Aorta (tissue), 5 donors: ENCODE measurements around the gene ASTN2. TPM values are rescaled to one million over a fixed set of nuclear protein-coding genes. Genes with fewer than 3 reads are reported as not detected.

Source experiments
- ATAC-seq: fragments of 200-7000 bp; cut with Tn5 transposase; one replicate; pipeline ENCODE4 v1.9.1; 2022; ENCODE audit warnings: moderate library complexity; ENCODE audit not compliant: low FRiP score
- DNase-seq, 2 donors: peaks; one replicate each; pipeline ENCODE4 v3.0.0-alpha.2; 2020
- H3K27ac ChIP-seq, 2 donors: one replicate each; pipeline ENCODE4 v1.5.1; 2013; ENCODE audit warnings: low read length in 2 of 2, mild to moderate bottlenecking in 2 of 2, moderate library complexity in 2 of 2, control low read depth in 1 of 2, inconsistent platforms in 1 of 2, low read depth in 1 of 2
- H3K27me3 ChIP-seq, 2 donors: one replicate each; pipeline ENCODE4 v1.6.1; 2013; ENCODE audit warnings: control low read depth in 1 of 2, low read length in 1 of 2, mild to moderate bottlenecking in 1 of 2, moderate library complexity in 1 of 2; ENCODE audit not compliant: insufficient read depth in 2 of 2, control insufficient read depth in 1 of 2
- H3K36me3 ChIP-seq, 2 donors: one replicate each; pipeline ENCODE4 v1.6.1; 2013; ENCODE audit warnings: control low read depth in 1 of 2, low read length in 1 of 2, mild to moderate bottlenecking in 1 of 2; ENCODE audit not compliant: insufficient read depth in 2 of 2, control insufficient read depth in 1 of 2
- H3K4me1 ChIP-seq, 2 donors: one replicate each; pipeline ENCODE4 v1.6.1; 2013; ENCODE audit warnings: low read length in 2 of 2, control low read depth in 1 of 2, mild to moderate bottlenecking in 1 of 2, moderate library complexity in 1 of 2; ENCODE audit not compliant: insufficient read depth in 2 of 2, control insufficient read depth in 1 of 2
- H3K4me3 ChIP-seq, 2 donors: one replicate each; pipeline ENCODE4 v1.5.1; 2013; ENCODE audit warnings: low read length in 2 of 2, control low read depth in 1 of 2, mild to moderate bottlenecking in 1 of 2
- H3K9me3 ChIP-seq: one replicate; pipeline ENCODE4 v1.6.1; 2013; ENCODE audit warnings: mild to moderate bottlenecking, low read length; ENCODE audit not compliant: control insufficient read depth
- WGBS, 2 donors: extraction: QIAGEN DNeasy Blood & Tissue Kit; methylation state at CpG; one replicate each; pipeline ENCODE4 v1.1.7; 2013; 5-methylcytosine and 5-hydroxymethylcytosine counted together
- intact Hi-C, 2 donors: fragments of 100-400 bp; cut with DNase I; formaldehyde crosslinking; loops; one replicate each; pipeline versions ENCODE4 v1.14.2 to v1.15.0; 2022
- polyA plus RNA-seq, 2 donors: library from polyadenylated mRNA; stranded (reverse); fragments of 200-250 nt; gene quantifications; one replicate each; pipeline ENCODE4 v1.2.3, GENCODE V29; 2013
- total RNA-seq, 2 donors: library from RNA; stranded (reverse); fragmentation: NEBNext Ultra II Directional; extraction: Animal tissue kit (Norgen Biotek cat#: 25700); gene quantifications; one replicate each; pipeline ENCODE4 v1.2.1, GENCODE V29; 2021
- donor health status: healthy with polysubstance abuse.
- donor health status: Bipolar disorder and iron deficiency.
- donor health status: DM: no; HTN: no; CAD: no.
- donor health status: DM: no; HTN: no; CAD: no.
- donor health status: DM: yes; HTN: yes; CAD: no.

Gene ASTN2
- total and polyA plus RNA-seq, 4 donors: 1.0 to 7.5 (median 4.4) TPM

DNA sequence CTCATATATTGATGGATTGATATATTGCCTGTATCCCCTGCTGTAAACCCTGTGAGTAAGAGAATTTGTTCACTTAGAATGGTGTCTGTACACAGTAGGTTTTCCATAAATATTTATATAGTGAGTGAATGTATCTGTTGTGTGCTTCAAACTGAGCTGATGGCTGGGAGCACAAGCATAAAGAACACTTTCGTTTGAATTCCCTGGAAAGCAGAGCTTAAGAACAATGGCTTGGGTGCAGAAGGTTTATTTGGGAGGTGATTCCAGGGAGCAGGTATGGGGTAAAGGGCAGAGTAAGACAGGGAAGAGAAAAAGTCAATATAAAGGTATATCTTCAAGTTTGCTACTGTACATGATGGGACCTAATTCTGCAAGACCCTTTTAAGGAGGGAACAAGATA, 918.7 kb downstream of the ASTN2 start:
- Histone ChIP-seq H3K4me3 (no peak overlapping the region), H3K27ac (no peak overlapping the region), H3K4me1 (no peaks in the 10 kb centered on the region), H3K27me3 (peaks cover 0 to 2% of the 10 kb centered on the region in 2 donors), H3K9me3 (no peaks in the 10 kb centered on the region), H3K36me3 (no peaks in the 10 kb centered on the region)
- intact Hi-C loops: loop anchor here in 1 of 2 donors (10.0 kb wide), 1 partner anchor 901 kb away; no protein-coding TSS in a partner anchor
- DNase-seq (no peak), ATAC-seq (no peak)
- 88 to 89% methylated on average over 1 of the region's 1 CpG for WGBS, 2 donors

- Histone ChIP-seq H3K9me3 (no peaks in the 10 kb centered on the region), H3K4me3 (no peak overlapping the region), H3K27me3 (peaks cover 0 to 2% of the 10 kb centered on the region in 2 donors), H3K4me1 (no peaks in the 10 kb centered on the region), H3K27ac (no peak overlapping the region), H3K36me3 (no peaks in the 10 kb centered on the region)
- intact Hi-C loops: loop anchor here in 1 of 2 donors (10.0 kb wide), 1 partner anchor 901 kb away; no protein-coding TSS in a partner anchor
- DNase-seq: no peak
- 79 to 88% methylated on average over 6 of the region's 6 CpGs for WGBS, 2 donors
- no peak for ATAC-seq
These were observed 919.1 kb downstream of the ASTN2 start for GRCh38 chr9:116495725-116496124.

DNA sequence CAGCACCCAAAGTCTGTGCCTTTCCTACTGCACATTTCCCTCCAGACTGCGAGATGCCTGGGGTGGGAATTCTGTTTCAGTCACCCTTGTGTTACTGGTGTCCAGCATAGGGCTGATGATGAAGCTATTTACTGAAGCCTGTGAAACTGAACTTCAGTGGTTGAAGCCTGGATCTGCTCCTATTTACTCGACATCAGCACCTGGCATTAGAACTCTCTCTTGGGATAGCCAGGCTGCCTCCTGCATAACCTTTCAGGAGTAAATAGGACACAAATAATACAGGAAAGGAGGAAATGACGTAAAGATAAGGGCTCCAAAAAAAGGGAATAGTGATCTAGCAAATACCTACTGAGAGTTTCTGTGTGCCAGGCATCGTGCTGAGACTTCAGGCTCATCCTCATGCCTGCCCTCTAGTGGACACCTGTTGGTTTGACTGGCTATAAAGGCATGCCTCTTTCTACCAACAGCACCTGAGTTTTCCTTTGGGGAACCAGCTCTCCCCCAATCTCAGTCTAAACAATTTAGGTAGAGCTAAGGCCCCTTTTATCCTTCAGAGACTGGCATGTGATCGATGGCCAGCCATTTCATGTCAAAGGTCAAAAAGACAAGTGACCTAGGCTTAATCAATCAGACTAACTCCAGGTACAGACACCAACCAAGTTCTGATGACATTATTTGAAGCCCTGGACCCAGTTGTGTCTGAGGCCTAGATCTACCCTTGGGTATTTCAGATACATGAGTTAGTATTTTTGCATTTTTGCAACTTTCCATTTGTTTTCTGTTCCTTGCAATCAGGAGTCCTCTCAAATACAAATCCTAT, 919.8 kb downstream of the ASTN2 start:
- intact Hi-C loops: loop anchor here in 1 of 2 donors (10.0 kb wide), 1 partner anchor 900 kb away; no protein-coding TSS in a partner anchor
- Histone ChIP-seq H3K4me3 (no peak overlapping the region), H3K9me3 (no peaks in the 10 kb centered on the region), H3K36me3 (no peaks in the 10 kb centered on the region), H3K27ac (no peak overlapping the region), H3K27me3 (peaks cover 0 to under 1% of the 10 kb centered on the region in 2 donors), H3K4me1 (no peaks in the 10 kb centered on the region)
- no peak for ATAC-seq
- DNase-seq: no peak
- WGBS, 2 donors: 57 to 68% methylated on average over 5 of the region's 5 CpGs

GRCh38 chr9:116493183-116493860, 921.5 kb downstream of the ASTN2 start:
- Histone ChIP-seq H3K36me3 (no peaks in the 10 kb centered on the region), H3K27ac (no peak overlapping the region), H3K27me3 (no peaks in the 10 kb centered on the region), H3K4me3 (no peak overlapping the region), H3K9me3 (no peaks in the 10 kb centered on the region), H3K4me1 (no peaks in the 10 kb centered on the region)
- DNase-seq (no peak), ATAC-seq (no peak)
- WGBS, 2 donors: 72 to 73% methylated on average over 8 of the region's 8 CpGs
- intact Hi-C loops: loop anchor here in 1 of 2 donors (10.0 kb wide), 1 partner anchor 899 kb away; no protein-coding TSS in a partner anchor

DNA sequence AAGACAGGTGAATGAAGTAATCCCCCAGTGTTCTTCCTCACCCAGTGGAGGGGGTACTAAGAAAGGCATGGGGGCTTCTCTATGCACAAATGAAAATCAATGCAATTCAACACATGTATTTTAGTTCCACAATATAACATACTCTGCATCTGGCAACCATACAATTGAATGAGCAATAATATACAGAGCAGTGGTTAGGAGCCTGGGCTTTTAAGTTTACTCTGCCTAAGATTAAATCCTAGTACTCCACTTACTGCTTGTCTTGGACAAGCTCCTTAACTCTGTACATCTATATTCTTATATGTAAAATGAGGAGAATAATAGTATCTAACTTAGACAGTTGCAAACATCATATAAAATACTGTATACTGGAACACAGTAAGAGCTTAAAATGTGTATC, 923.2 kb downstream of the ASTN2 start:
- ATAC-seq (no peak), DNase-seq (no peak)
- Histone ChIP-seq H3K27me3 (no peaks in the 10 kb centered on the region), H3K27ac (no peak overlapping the region), H3K4me1 (no peaks in the 10 kb centered on the region), H3K36me3 (no peaks in the 10 kb centered on the region), H3K4me3 (no peak overlapping the region), H3K9me3 (no peaks in the 10 kb centered on the region)
- intact Hi-C loops: loop anchor here in 1 of 2 donors (10.0 kb wide), 1 partner anchor 897 kb away; no protein-coding TSS in a partner anchor

DNA sequence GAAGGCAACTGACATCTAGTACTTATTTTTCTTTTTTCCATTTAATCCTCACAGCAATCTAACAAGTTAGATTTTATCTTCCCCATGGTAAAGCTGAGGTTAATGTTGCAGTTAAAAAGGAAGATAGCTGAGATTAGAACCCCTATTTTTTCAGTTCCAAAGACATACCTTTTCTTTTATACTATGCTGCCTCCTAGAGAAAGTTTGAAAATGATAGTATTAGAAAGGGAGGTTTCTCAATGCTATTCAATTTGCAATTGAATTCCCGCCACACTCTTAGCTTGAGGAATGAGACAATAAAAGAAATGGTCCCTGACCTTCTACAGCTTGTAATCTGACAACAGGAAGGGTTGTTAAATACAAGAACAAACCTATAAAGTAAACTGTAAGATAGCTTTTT, 923.6 kb downstream of the ASTN2 start:
- ATAC-seq (no peak), DNase-seq (no peak)
- Histone ChIP-seq H3K9me3 (no peaks in the 10 kb centered on the region), H3K36me3 (no peaks in the 10 kb centered on the region), H3K4me3 (no peak overlapping the region), H3K4me1 (no peaks in the 10 kb centered on the region), H3K27me3 (no peaks in the 10 kb centered on the region), H3K27ac (no peak overlapping the region)
- 90 to 95% methylated on average over 1 of the region's 1 CpG for WGBS, 2 donors
- intact Hi-C loops: loop anchor here in 1 of 2 donors (10.0 kb wide), 1 partner anchor 896 kb away; no protein-coding TSS in a partner anchor

DNA sequence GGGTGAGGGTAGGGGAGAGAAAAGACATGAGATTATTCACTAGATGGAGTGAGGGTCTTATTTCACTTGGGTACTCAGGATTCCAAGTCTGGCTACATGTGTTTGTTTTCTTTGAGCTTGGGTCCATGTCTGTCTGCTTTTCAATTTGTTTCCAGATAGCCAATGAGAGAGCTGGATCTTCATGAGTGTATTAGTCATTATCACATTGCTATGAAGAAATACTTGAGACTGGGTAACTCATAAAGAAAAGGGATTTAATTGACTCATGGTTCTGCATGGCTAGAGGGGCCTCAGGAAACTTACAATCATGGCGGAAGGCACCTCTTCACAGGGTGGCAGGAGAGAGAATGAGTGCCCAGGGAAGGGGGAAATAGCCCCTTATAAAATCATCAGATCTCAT, 924.5 kb downstream of the ASTN2 start:
- DNase-seq (no peak), ATAC-seq (no peak)
- Histone ChIP-seq H3K27me3 (no peaks in the 10 kb centered on the region), H3K36me3 (no peaks in the 10 kb centered on the region), H3K4me3 (no peak overlapping the region), H3K4me1 (no peaks in the 10 kb centered on the region), H3K9me3 (no peaks in the 10 kb centered on the region), H3K27ac (no peak overlapping the region)
- 96 to 100% methylated on average over 1 of the region's 1 CpG for WGBS, 2 donors
- intact Hi-C loops: loop anchor here in 1 of 2 donors (10.0 kb wide), 1 partner anchor 896 kb away; no protein-coding TSS in a partner anchor

- H3K36me3 ChIP-seq: no peaks in the 10 kb centered on the region
- ATAC-seq (no peak), DNase-seq (no peak)
- intact Hi-C loops: no loop called here
- no peaks in the 10 kb centered on the region for H3K4me1 ChIP-seq
- H3K9me3 ChIP-seq: no peaks in the 10 kb centered on the region
- H3K27ac ChIP-seq: no peak overlapping the region
- H3K27me3 ChIP-seq: no peaks in the 10 kb centered on the region
- 29 to 45% methylated on average over 1 of the region's 1 CpG for WGBS, 2 donors
- H3K4me3 ChIP-seq: no peak overlapping the region
These were observed 926.5 kb downstream of the ASTN2 start for GRCh38 chr9:116488373-116488772.
